Hepatocyte (in vitro differentiated cells): Measurements from ENCODE around the gene ATP6V0E1. TPM values are rescaled to one million over a fixed set of nuclear protein-coding genes. Genes with fewer than 3 reads are reported as not detected.
"Not testable (repeated sequence)": the region's sequence is repeated elsewhere in the genome, so short reads cannot be mapped to it uniquely, and the experiment has no call there.

Source experiments
- DNase-seq: peaks from one replicate; pipeline ENCODE4 v3.0.0-alpha.2; 2016; ENCODE audit warnings: low spot score
- H2AFZ ChIP-seq: fragments of 200-600 bp; sonication (generic); 2 replicates; pipeline ENCODE4 v1.6.0; 2016; ENCODE audit warnings: antibody characterized with exemption, mild to moderate bottlenecking
- H3K27ac ChIP-seq: fragments of 200-600 bp; sonication (generic); 2 replicates; pipeline ENCODE4 v1.5.1; 2016; ENCODE audit warnings: mild to moderate bottlenecking
- H3K27me3 ChIP-seq: fragments of 200-600 bp; sonication (generic); 2 replicates; pipeline ENCODE4 v1.6.1; 2016
- H3K36me3 ChIP-seq: fragments of 200-600 bp; sonication (generic); replicated peaks from 2 replicates; pipeline ENCODE4 v1.5.1; 2016; ENCODE audit warnings: low read depth; ENCODE audit not compliant: insufficient read depth
- H3K4me1 ChIP-seq: fragments of 200-600 bp; sonication (generic); 2 replicates; pipeline ENCODE4 v1.5.1; 2016; ENCODE audit warnings: mild to moderate bottlenecking, moderate library complexity; ENCODE audit not compliant: insufficient read depth
- H3K4me2 ChIP-seq: fragments of 200-600 bp; sonication (generic); 2 replicates; pipeline ENCODE4 v1.6.0; 2016
- H3K4me3 ChIP-seq: fragments of 200-600 bp; sonication (generic); 2 replicates; pipeline ENCODE4 v1.5.1; 2016; ENCODE audit warnings: mild to moderate bottlenecking
- H3K79me2 ChIP-seq: fragments of 200-600 bp; sonication (generic); 2 replicates; pipeline ENCODE4 v1.6.0; 2017; ENCODE audit warnings: mild to moderate bottlenecking
- H3K9me2 ChIP-seq: fragments of 200-600 bp; sonication (generic); replicated peaks from 2 replicates; pipeline ENCODE4 v1.6.0; 2017; ENCODE audit warnings: mild to moderate bottlenecking; ENCODE audit not compliant: insufficient read depth
- H3K9me3 ChIP-seq: fragments of 200-600 bp; sonication (generic); 2 replicates; pipeline ENCODE4 v1.5.1; 2016; ENCODE audit warnings: low read depth, mild to moderate bottlenecking
- H4K20me1 ChIP-seq: fragments of 200-600 bp; sonication (generic); 2 replicates; pipeline ENCODE4 v1.6.0; 2016; ENCODE audit warnings: mild to moderate bottlenecking; ENCODE audit not compliant: insufficient read depth, poor library complexity, severe bottlenecking
- EZH2 ChIP-seq: fragments of 200-600 bp; sonication (generic); IDR thresholded peaks from 2 replicates; pipeline ENCODE4 v1.6.1; 2016; ENCODE audit warnings: antibody characterized with exemption, mild to moderate bottlenecking, borderline replicate concordance
- EZH2phosphoT487 ChIP-seq: fragments of 200-600 bp; sonication (generic); IDR thresholded peaks from one replicate; pipeline ENCODE4 v1.6.1; 2018; ENCODE audit warnings: antibody characterized with exemption, mild to moderate bottlenecking, low read depth, moderate library complexity; ENCODE audit not compliant: unreplicated experiment, severe bottlenecking
- WGBS: methylation state at CpG from one replicate; pipeline ENCODE4 v1.1.6; 2016; ENCODE audit warnings: low lambda C conversion rate; ENCODE audit errors: missing lambda C conversion rate; 5-methylcytosine and 5-hydroxymethylcytosine counted together
- polyA plus RNA-seq: library from polyadenylated mRNA; unstranded; fragments of >200 nt; fragmentation: Nextera tagmentation; extraction: Ambion mirVana; gene quantifications from 2 replicates; pipeline ENCODE4 v1.2.1, GENCODE V29; 2016
- total RNA-seq: library from RNA; depleted of rRNA; stranded (reverse); fragments of >200 nt; gene quantifications from 2 replicates; pipeline ENCODE4 v1.2.3, GENCODE V29; 2014
- TF ChIP-seq, protein P1 (sequence below): fragments of 200-600 bp; sonication (generic); IDR thresholded peaks from 2 replicates; pipeline ENCODE4 v1.5.1; 2016; ENCODE audit warnings: antibody characterized with exemption, mild to moderate bottlenecking; ENCODE audit not compliant: poor library complexity

Gene ATP6V0E1
- total and polyA plus RNA-seq, 2 experiments from 2014 or later: 216 to 657 TPM

DNA sequence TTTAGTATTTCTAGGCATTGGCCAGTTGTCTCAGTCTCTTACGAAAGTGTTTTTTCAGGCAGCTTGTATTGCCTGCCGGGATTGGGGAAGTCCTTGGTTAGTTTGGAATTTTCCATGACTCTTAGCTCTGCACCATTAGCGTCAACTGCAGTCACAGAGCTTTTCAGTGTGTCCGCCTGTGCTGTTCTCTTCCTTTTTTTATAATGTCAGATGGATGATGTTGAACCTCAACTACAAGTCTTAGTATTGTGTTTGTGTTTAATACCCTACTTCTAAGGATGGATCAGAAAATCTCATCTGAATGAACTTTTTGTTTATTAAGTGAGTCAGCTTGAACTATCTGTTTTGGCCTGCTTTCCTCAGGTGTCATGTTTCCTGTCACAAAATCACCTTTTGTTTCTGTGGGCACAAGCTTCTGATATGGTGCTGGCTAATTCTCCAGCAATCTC, 33.1 kb downstream of the ATP6V0E1 start:
- WGBS: 51% methylated on average over 4 of the region's 4 CpGs
- no peaks in the 10 kb centered on the region for H3K27me3 ChIP-seq
- H3K4me3 ChIP-seq: no peak overlapping the region
- peak; percentile 47 for DNase-seq
- peak overlapping the region; percentile 24 for H3K27ac ChIP-seq
- TF ChIP-seq, protein P1, sequence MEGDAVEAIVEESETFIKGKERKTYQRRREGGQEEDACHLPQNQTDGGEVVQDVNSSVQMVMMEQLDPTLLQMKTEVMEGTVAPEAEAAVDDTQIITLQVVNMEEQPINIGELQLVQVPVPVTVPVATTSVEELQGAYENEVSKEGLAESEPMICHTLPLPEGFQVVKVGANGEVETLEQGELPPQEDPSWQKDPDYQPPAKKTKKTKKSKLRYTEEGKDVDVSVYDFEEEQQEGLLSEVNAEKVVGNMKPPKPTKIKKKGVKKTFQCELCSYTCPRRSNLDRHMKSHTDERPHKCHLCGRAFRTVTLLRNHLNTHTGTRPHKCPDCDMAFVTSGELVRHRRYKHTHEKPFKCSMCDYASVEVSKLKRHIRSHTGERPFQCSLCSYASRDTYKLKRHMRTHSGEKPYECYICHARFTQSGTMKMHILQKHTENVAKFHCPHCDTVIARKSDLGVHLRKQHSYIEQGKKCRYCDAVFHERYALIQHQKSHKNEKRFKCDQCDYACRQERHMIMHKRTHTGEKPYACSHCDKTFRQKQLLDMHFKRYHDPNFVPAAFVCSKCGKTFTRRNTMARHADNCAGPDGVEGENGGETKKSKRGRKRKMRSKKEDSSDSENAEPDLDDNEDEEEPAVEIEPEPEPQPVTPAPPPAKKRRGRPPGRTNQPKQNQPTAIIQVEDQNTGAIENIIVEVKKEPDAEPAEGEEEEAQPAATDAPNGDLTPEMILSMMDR: no peak
- TF ChIP-seq EZH2: no peak
- TF ChIP-seq EZH2phosphoT487: no peak
- no peaks in the 10 kb centered on the region for H3K9me3 ChIP-seq
- H4K20me1 ChIP-seq: peaks cover 26% of the 10 kb centered on the region
- H3K4me2 ChIP-seq: peak overlapping the region; percentile 18
- no peaks in the 10 kb centered on the region for H3K9me2 ChIP-seq
- H2AFZ ChIP-seq: no peak overlapping the region
- H3K79me2 ChIP-seq: peaks cover 84% of the 10 kb centered on the region
- H3K36me3 ChIP-seq: no peaks in the 10 kb centered on the region
- peaks cover 8% of the 10 kb centered on the region for H3K4me1 ChIP-seq

DNA sequence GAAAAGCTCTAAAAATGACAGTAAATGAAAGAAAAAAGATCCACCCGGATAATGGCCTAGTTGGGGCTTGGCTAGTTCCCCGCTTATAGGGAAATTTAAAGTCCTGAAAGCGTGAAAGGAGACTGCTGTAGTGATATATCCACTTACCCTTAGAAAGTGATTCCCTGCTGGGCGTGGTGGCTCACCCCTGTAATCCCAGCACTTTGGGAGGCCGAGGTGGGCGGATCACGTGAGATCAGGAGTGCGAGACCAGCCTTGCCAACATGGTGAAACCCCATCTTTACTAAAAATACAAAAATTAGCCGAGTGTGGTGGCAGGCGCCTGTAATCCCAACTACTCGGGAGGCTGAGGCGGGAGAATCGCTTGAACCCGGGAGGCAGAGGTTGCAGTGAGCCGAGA, 33.5 kb downstream of the ATP6V0E1 start:
- H3K27ac ChIP-seq: peak overlapping the region; percentile 24
- H3K79me2 ChIP-seq: peaks cover 84% of the 10 kb centered on the region
- not testable (repeated sequence) for H3K27me3 ChIP-seq, H3K9me2 ChIP-seq, H3K4me3 ChIP-seq, H3K4me2 ChIP-seq, DNase-seq, H2AFZ ChIP-seq, H3K9me3 ChIP-seq, H3K4me1 ChIP-seq, H3K36me3 ChIP-seq
- H4K20me1 ChIP-seq: peaks cover 26% of the 10 kb centered on the region
- 98% methylated on average over 15 of the region's 15 CpGs for WGBS

- H3K79me2 ChIP-seq: peaks cover 86% of the 10 kb centered on the region
- H3K9me2 ChIP-seq: no peaks in the 10 kb centered on the region
- WGBS: 100% methylated on average over 4 of the region's 4 CpGs
- H4K20me1 ChIP-seq: peaks cover 24% of the 10 kb centered on the region
- no peak overlapping the region for H3K4me3 ChIP-seq
- TF ChIP-seq, protein P1: no peak
- TF ChIP-seq EZH2: no peak
- TF ChIP-seq EZH2phosphoT487: no peak
- no peaks in the 10 kb centered on the region for H3K27me3 ChIP-seq
- no peak overlapping the region for H3K27ac ChIP-seq
- H2AFZ ChIP-seq: no peak overlapping the region
- no peaks in the 10 kb centered on the region for H3K9me3 ChIP-seq
- no peak overlapping the region for H3K4me2 ChIP-seq
- no peaks in the 10 kb centered on the region for H3K36me3 ChIP-seq
- no peak for DNase-seq
- H3K4me1 ChIP-seq: peaks cover 8% of the 10 kb centered on the region
Measured at GRCh38 chr5:173018358-173018757, 34.8 kb downstream of the ATP6V0E1 start.

GRCh38 chr5:173020154-173020581, 36.6 kb downstream of the ATP6V0E1 start:
- no peak overlapping the region for H2AFZ ChIP-seq
- TF ChIP-seq EZH2phosphoT487 (no peak), EZH2 (no peak)
- TF ChIP-seq, protein P1: no peak
- no peak overlapping the region for H3K4me3 ChIP-seq
- no peak overlapping the region for H3K4me2 ChIP-seq
- H3K9me2 ChIP-seq: no peaks in the 10 kb centered on the region
- H4K20me1 ChIP-seq: peaks cover 21% of the 10 kb centered on the region
- H3K4me1 ChIP-seq: peaks cover 8% of the 10 kb centered on the region
- no peaks in the 10 kb centered on the region for H3K36me3 ChIP-seq
- 71% methylated on average over 5 of the region's 5 CpGs for WGBS
- peak overlapping the region; percentile 16 for H3K27ac ChIP-seq
- peaks cover 87% of the 10 kb centered on the region for H3K79me2 ChIP-seq
- DNase-seq: no peak
- H3K9me3 ChIP-seq: no peaks in the 10 kb centered on the region
- no peaks in the 10 kb centered on the region for H3K27me3 ChIP-seq
